H1 (cell line): Measurements from ENCODE around the gene DENND2A. TPM values are rescaled to one million over a fixed set of nuclear protein-coding genes. Genes with fewer than 3 reads are reported as not detected.
"Not testable (repeated sequence)": the region's sequence is repeated elsewhere in the genome, so short reads cannot be mapped to it uniquely, and the experiment has no call there.

ENCODE experiments used
- CTCF ChIA-PET: fragments of 300-600 bp; sonication (Branson Sonifier 250); formaldehyde crosslinking; loops from one replicate; lab custom pipeline; 2021; ENCODE audit not compliant: partially characterized antibody; lab: Charles Lee
- POLR2A ChIA-PET: fragments of 300-600 bp; sonication (Branson Sonifier 250); formaldehyde crosslinking; loops from one replicate; lab custom pipeline; 2021; ENCODE audit warnings: inconsistent platforms; ENCODE audit not compliant: partially characterized antibody; lab: Charles Lee
- DNase-seq, 2 experiments: peaks; one replicate each; pipeline versions ENCODE4 v3.0.0 to v3.0.0-alpha.2; 2010 to 2022; ENCODE audit warnings: low spot score in 2 of 2, low read depth in 1 of 2, mixed read lengths in 1 of 2
- FAIRE-seq: peaks from 2 replicates; lab custom pipeline; 2011; peaks lifted over from hg19 to GRCh38; lab: Jason Lieb, UNC
- H2AFZ ChIP-seq: 2 replicates; pipeline ENCODE4 v1.8.1; 2012; ENCODE audit warnings: low read length, inconsistent platforms
- H2AK5ac ChIP-seq: 2 replicates; pipeline ENCODE4 v1.6.1; 2013; ENCODE audit warnings: low read depth, low read length
- H2BK120ac ChIP-seq: replicated peaks from 2 replicates; pipeline ENCODE3; 2013; ENCODE audit warnings: low read depth, low read length, inconsistent platforms
- H2BK12ac ChIP-seq: 2 replicates; pipeline ENCODE4 v1.6.1; 2013; ENCODE audit warnings: low read depth, low read length
- H2BK15ac ChIP-seq: 2 replicates; pipeline ENCODE4 v1.6.1; 2013; ENCODE audit warnings: low read length
- H2BK20ac ChIP-seq: 2 replicates; pipeline ENCODE4 v1.6.1; 2013; ENCODE audit warnings: low read length
- H2BK5ac ChIP-seq: 2 replicates; pipeline ENCODE4 v1.6.1; 2013; ENCODE audit warnings: low read depth, low read length
- H3K14ac ChIP-seq: 2 replicates; pipeline ENCODE4 v1.6.1; 2013; ENCODE audit warnings: inconsistent platforms; ENCODE audit not compliant: insufficient read length
- H3K18ac ChIP-seq: 2 replicates; pipeline ENCODE4 v1.6.1; 2013; ENCODE audit warnings: low read length; ENCODE audit errors: extremely low read depth
- H3K23ac ChIP-seq: 2 replicates; pipeline ENCODE4 v1.6.1; 2013; ENCODE audit warnings: inconsistent platforms; ENCODE audit not compliant: insufficient read length
- H3K23me2 ChIP-seq: 2 replicates; pipeline ENCODE4 v1.6.1; 2013; ENCODE audit warnings: low read depth, low read length
- H3K27ac ChIP-seq: 2 replicates; pipeline ENCODE4 v1.6.1; 2011; ENCODE audit warnings: low read depth, low read length, inconsistent platforms
- H3K27me3 ChIP-seq, 4 experiments: replicated peaks in 1 of 4; 1 replicate in 1 of 4; 2 replicates in 3 of 4; pipeline versions ENCODE4 v1.6.1 to v1.8.1; 2011 to 2013; ENCODE audit warnings: low read length in 3 of 4, mild to moderate bottlenecking in 3 of 4, inconsistent platforms in 2 of 4, mixed read lengths in 2 of 4, moderate library complexity in 1 of 4; ENCODE audit not compliant: control insufficient read depth in 3 of 4, insufficient read depth in 3 of 4; ENCODE audit errors: extremely low read depth in 1 of 4
- H3K36me3 ChIP-seq, 4 experiments: 2 replicates each; pipeline versions ENCODE4 v1.6.1 to v1.8.1; 2011 to 2013; ENCODE audit warnings: mild to moderate bottlenecking in 4 of 4, low read length in 3 of 4, moderate library complexity in 2 of 4, control low read depth in 1 of 4, inconsistent platforms in 1 of 4; ENCODE audit not compliant: insufficient read depth in 4 of 4, control insufficient read depth in 2 of 4
- H3K4ac ChIP-seq: replicated peaks from 2 replicates; pipeline ENCODE3; 2013; ENCODE audit warnings: low read length, low read depth, mixed read lengths, inconsistent platforms; ENCODE audit not compliant: insufficient read length
- H3K4me1 ChIP-seq, 4 experiments: replicated peaks in 1 of 4; 1 replicate in 1 of 4; 2 replicates in 3 of 4; pipeline versions ENCODE4 v1.6.1 to v1.8.1; 2011 to 2013; ENCODE audit warnings: low read length in 3 of 4, inconsistent platforms in 2 of 4, mixed read lengths in 1 of 4; ENCODE audit not compliant: insufficient read depth in 4 of 4, control insufficient read depth in 3 of 4
- H3K4me2 ChIP-seq, 2 experiments: 2 replicates each; pipeline versions ENCODE4 v1.6.1 to v1.8.1; 2011 to 2013; ENCODE audit warnings: low read depth in 2 of 2, low read length in 2 of 2, control low read depth in 1 of 2, inconsistent platforms in 1 of 2, mild to moderate bottlenecking in 1 of 2; ENCODE audit not compliant: insufficient read depth in 1 of 2
- H3K4me3 ChIP-seq, 4 experiments: fragments of 200-600, 300-600 bp in 1 of 4; sonication (generic), shearing (Covaris generic), sonication (Bioruptor Twin) in 1 of 4; 2 replicates each; pipeline versions ENCODE4 v1.5.1 to v1.8.1; 2011 to 2016; ENCODE audit warnings: low read length in 4 of 4, low read depth in 3 of 4, control low read depth in 2 of 4, inconsistent platforms in 2 of 4, mild to moderate bottlenecking in 2 of 4, mixed read lengths in 1 of 4, moderate library complexity in 1 of 4; ENCODE audit not compliant: insufficient read depth in 2 of 4; ENCODE audit errors: extremely low read depth in 1 of 4
- H3K56ac ChIP-seq: replicated peaks from 2 replicates; pipeline ENCODE3; 2013; ENCODE audit warnings: low read depth, mild to moderate bottlenecking, mixed read lengths, low read length, inconsistent platforms; ENCODE audit not compliant: insufficient read length
- H3K79me1 ChIP-seq: 2 replicates; pipeline ENCODE4 v1.6.1; 2013; ENCODE audit warnings: low read depth, low read length, control low read depth
- H3K79me2 ChIP-seq, 2 experiments: 2 replicates each; pipeline versions ENCODE4 v1.6.1 to v1.8.1; 2012 to 2013; ENCODE audit warnings: low read length in 2 of 2, mild to moderate bottlenecking in 2 of 2, inconsistent platforms in 1 of 2; ENCODE audit not compliant: insufficient read depth in 2 of 2, control insufficient read depth in 1 of 2
- H3K9ac ChIP-seq, 4 experiments: replicated peaks in 1 of 4; 1 replicate in 1 of 4; 2 replicates in 3 of 4; pipeline versions ENCODE4 v1.6.1 to v1.8.1; 2011 to 2013; ENCODE audit warnings: low read depth in 3 of 4, low read length in 3 of 4, control low read depth in 2 of 4, mild to moderate bottlenecking in 2 of 4, moderate library complexity in 2 of 4, inconsistent platforms in 1 of 4; ENCODE audit errors: extremely low read depth in 1 of 4
- H3K9me3 ChIP-seq, 2 experiments: 2 replicates each; pipeline versions ENCODE4 v1.6.1 to v1.8.1; 2012 to 2013; ENCODE audit warnings: mild to moderate bottlenecking in 2 of 2, moderate library complexity in 2 of 2, control low read depth in 1 of 2, inconsistent platforms in 1 of 2, low read depth in 1 of 2, low read length in 1 of 2, mixed read lengths in 1 of 2; ENCODE audit not compliant: insufficient read depth in 2 of 2
- H4K20me1 ChIP-seq, 2 experiments: replicated peaks in 1 of 2; 2 replicates each; pipeline versions ENCODE3 to v1.8.1; 2011 to 2013; ENCODE audit warnings: inconsistent platforms in 2 of 2, low read length in 2 of 2, mild to moderate bottlenecking in 1 of 2; ENCODE audit not compliant: insufficient read depth in 2 of 2, control insufficient read depth in 1 of 2
- H4K5ac ChIP-seq: 2 replicates; pipeline ENCODE4 v1.6.1; 2013; ENCODE audit warnings: low read length, low read depth, mixed read lengths, inconsistent platforms; ENCODE audit not compliant: insufficient read length
- H4K8ac ChIP-seq: 2 replicates; pipeline ENCODE4 v1.8.0; 2013; ENCODE audit warnings: mild to moderate bottlenecking, moderate library complexity, low read length, inconsistent platforms; ENCODE audit not compliant: insufficient read depth; ENCODE audit errors: extremely low read depth
- H4K91ac ChIP-seq: replicated peaks from 2 replicates; pipeline ENCODE3; 2013; ENCODE audit warnings: low read length, mixed read lengths, inconsistent platforms; ENCODE audit not compliant: insufficient read length
- WGBS, 2 experiments: shearing (Covaris generic) in 1 of 2; methylation state at CpG; one replicate each; pipeline versions ENCODE4 v1.1.6 to v1.1.7; 2013 to 2015; ENCODE audit warnings: low lambda C conversion rate in 2 of 2, mixed read lengths in 2 of 2, inconsistent platforms in 1 of 2, low coverage in 1 of 2, missing lambda C conversion rate in 1 of 2; ENCODE audit not compliant: insufficient replicate concordance in 2 of 2, insufficient coverage in 1 of 2, insufficient read length in 1 of 2; ENCODE audit errors: extremely low coverage in 1 of 2, missing lambda C conversion rate in 1 of 2; 5-methylcytosine and 5-hydroxymethylcytosine counted together
- polyA plus RNA-seq, 7 experiments: library from polyadenylated mRNA; depleted of rRNA in 3 of 7; stranded (reverse) in 5 of 7; unstranded in 2 of 7; fragments of >200 nt in 5 of 7; fragments of 200-250 nt in 2 of 7; gene quantifications; 1 replicate in 5 of 7; 2 replicates in 1 of 7; 4 replicates in 1 of 7; pipeline versions ENCODE4 v1.2.1 to v1.2.3, GENCODE V29; 2011 to 2013; ENCODE audit warnings: missing spikeins in 2 of 7, mixed read lengths in 2 of 7
- total RNA-seq: library from RNA; stranded (reverse); fragmentation: NEBNext Ultra II Directional; extraction: Animal tissue kit (Norgen Biotek cat#: 25700); gene quantifications from 2 replicates; pipeline ENCODE4 v1.2.1, GENCODE V29; 2021

DENND2A gene
- total and polyA plus RNA-seq, 2 of the 8 experiments (the other 6 are each of a cell fraction or from before 2014, with no cell fraction given), result 5.0 to 13.0 TPM

DNA sequence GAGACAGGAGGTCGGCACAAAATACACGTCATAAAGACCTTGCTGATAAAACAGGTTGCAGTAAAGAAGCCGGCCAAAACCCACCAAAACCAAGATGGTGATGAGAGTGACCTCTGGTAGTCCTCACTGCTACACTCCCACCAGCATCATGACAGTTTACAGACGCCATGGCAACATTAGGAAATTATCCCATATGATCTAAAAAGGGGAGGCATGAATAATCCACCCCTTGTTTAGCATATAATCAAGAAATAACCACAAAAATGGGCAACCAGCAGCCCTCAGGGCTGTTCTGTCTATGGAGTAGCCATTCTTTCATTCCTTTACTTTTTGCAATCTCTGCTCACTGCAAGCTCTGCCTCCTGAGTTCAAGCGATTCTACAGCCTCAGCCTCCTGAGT is 74.9 kb downstream of the DENND2A start:
- H4K8ac ChIP-seq, H3K4me2 ChIP-seq, H2BK120ac ChIP-seq, H2BK15ac ChIP-seq, H3K79me1 ChIP-seq, FAIRE-seq, DNase-seq, H3K9me3 ChIP-seq, H3K23ac ChIP-seq, H3K4me1 ChIP-seq, H3K18ac ChIP-seq, POLR2A ChIA-PET, H3K14ac ChIP-seq, H3K27ac ChIP-seq, H3K4ac ChIP-seq, H3K79me2 ChIP-seq, H2BK12ac ChIP-seq, H3K36me3 ChIP-seq, H2AFZ ChIP-seq, H2BK5ac ChIP-seq, CTCF ChIA-PET, H4K5ac ChIP-seq, H2AK5ac ChIP-seq, H2BK20ac ChIP-seq, H3K56ac ChIP-seq, H3K9ac ChIP-seq, H4K91ac ChIP-seq, H3K27me3 ChIP-seq, H3K23me2 ChIP-seq, H4K20me1 ChIP-seq, H3K4me3 ChIP-seq: not testable (repeated sequence)
- WGBS, 2 experiments, result 94% methylated on average over 5 of the region's 5 CpGs; no CpG with 5 or more reads in 1 of the 2 experiments
